Measurements from ENCODE around the gene TECPR2. TPM values are rescaled to one million over a fixed set of nuclear protein-coding genes. Genes with fewer than 3 reads are reported as not detected.

The TECPR2 gene
- total and polyA plus RNA-seq, 2 experiments from 2014 or later = 9.5 to 20.1 TPM

DNA sequence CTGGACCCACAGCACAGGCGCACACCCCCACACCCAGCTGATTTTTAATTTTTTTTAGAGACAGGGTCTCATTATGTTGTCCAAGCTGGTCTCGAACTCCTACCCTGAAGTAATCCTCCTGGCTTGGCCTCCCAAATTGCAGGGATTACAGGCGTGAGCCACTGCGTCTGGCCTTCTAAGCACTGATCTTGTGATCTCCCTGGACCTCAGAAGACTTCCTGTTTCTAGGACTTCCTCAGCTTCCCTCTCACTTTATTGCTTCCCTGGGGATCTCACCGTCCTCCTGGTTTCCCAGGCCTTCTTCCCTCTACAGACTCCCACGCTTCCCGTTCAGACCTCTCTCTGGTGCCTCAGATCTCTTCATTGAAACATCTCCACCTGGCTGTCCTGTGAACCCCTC lies 29.4 kb upstream of the TECPR2 start:
- no peak overlapping the region for H2AFZ ChIP-seq
- no peak for DNase-seq (ENCODE audit: low spot score)
- H4K20me1 ChIP-seq (ENCODE audit: insufficient read depth, poor library complexity, severe bottlenecking) = no peaks in the 10 kb centered on the region
- no peaks in the 10 kb centered on the region for H3K27me3 ChIP-seq
- no peaks in the 10 kb centered on the region for H3K9me2 ChIP-seq (replicated peaks; ENCODE audit: insufficient read depth)
- TF ChIP-seq, protein P1, sequence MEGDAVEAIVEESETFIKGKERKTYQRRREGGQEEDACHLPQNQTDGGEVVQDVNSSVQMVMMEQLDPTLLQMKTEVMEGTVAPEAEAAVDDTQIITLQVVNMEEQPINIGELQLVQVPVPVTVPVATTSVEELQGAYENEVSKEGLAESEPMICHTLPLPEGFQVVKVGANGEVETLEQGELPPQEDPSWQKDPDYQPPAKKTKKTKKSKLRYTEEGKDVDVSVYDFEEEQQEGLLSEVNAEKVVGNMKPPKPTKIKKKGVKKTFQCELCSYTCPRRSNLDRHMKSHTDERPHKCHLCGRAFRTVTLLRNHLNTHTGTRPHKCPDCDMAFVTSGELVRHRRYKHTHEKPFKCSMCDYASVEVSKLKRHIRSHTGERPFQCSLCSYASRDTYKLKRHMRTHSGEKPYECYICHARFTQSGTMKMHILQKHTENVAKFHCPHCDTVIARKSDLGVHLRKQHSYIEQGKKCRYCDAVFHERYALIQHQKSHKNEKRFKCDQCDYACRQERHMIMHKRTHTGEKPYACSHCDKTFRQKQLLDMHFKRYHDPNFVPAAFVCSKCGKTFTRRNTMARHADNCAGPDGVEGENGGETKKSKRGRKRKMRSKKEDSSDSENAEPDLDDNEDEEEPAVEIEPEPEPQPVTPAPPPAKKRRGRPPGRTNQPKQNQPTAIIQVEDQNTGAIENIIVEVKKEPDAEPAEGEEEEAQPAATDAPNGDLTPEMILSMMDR (IDR thresholded peaks at IDR 0.05; ENCODE audit: poor library complexity) = no peak
- TF ChIP-seq EZH2phosphoT487 (IDR thresholded peaks at IDR 0.05; ENCODE audit: low read depth, severe bottlenecking, unreplicated experiment) = no peak
- no peak for TF ChIP-seq EZH2 (IDR thresholded peaks at IDR 0.05; ENCODE audit: borderline replicate concordance)
- no peak overlapping the region for H3K4me3 ChIP-seq
- no peaks in the 10 kb centered on the region for H3K79me2 ChIP-seq
- H3K9me3 ChIP-seq (ENCODE audit: low read depth) = no peaks in the 10 kb centered on the region
- H3K36me3 ChIP-seq (replicated peaks; ENCODE audit: insufficient read depth, low read depth) = no peaks in the 10 kb centered on the region
- H3K4me1 ChIP-seq (ENCODE audit: insufficient read depth) = no peaks in the 10 kb centered on the region
- no peak overlapping the region for H3K27ac ChIP-seq
- 87% methylated on average over 7 of the region's 7 CpGs for WGBS (ENCODE audit: low lambda C conversion rate, missing lambda C conversion rate)
- no peak overlapping the region for H3K4me2 ChIP-seq

- no peak overlapping the region for H3K27ac ChIP-seq
- no peak overlapping the region for H3K4me3 ChIP-seq
- no peak overlapping the region for H3K4me2 ChIP-seq
- no peaks in the 10 kb centered on the region for H3K79me2 ChIP-seq
- H4K20me1 ChIP-seq (ENCODE audit: insufficient read depth, poor library complexity, severe bottlenecking) = no peaks in the 10 kb centered on the region
- no peaks in the 10 kb centered on the region for H3K27me3 ChIP-seq
- 98% methylated on average over 13 of the region's 13 CpGs for WGBS (ENCODE audit: low lambda C conversion rate, missing lambda C conversion rate)
- DNase-seq (ENCODE audit: low spot score) = no peak
- no peaks in the 10 kb centered on the region for H3K36me3 ChIP-seq (replicated peaks; ENCODE audit: insufficient read depth, low read depth)
- no peak for TF ChIP-seq EZH2 (IDR thresholded peaks at IDR 0.05; ENCODE audit: borderline replicate concordance)
- no peaks in the 10 kb centered on the region for H3K4me1 ChIP-seq (ENCODE audit: insufficient read depth)
- H2AFZ ChIP-seq = no peak overlapping the region
- no peaks in the 10 kb centered on the region for H3K9me3 ChIP-seq (ENCODE audit: low read depth)
- no peaks in the 10 kb centered on the region for H3K9me2 ChIP-seq (replicated peaks; ENCODE audit: insufficient read depth)
Measured at GRCh38 chr14:102333795-102334705, 28.7 kb upstream of the TECPR2 start.

- DNase-seq (ENCODE audit: low spot score) = no peak
- H4K20me1 ChIP-seq (ENCODE audit: insufficient read depth, poor library complexity, severe bottlenecking) = no peaks in the 10 kb centered on the region
- TF ChIP-seq EZH2 (IDR thresholded peaks at IDR 0.05; ENCODE audit: borderline replicate concordance) (no peak), EZH2phosphoT487 (IDR thresholded peaks at IDR 0.05; ENCODE audit: low read depth, severe bottlenecking, unreplicated experiment) (no peak)
- TF ChIP-seq, protein P1 (IDR thresholded peaks at IDR 0.05; ENCODE audit: poor library complexity) = no peak
- H3K9me2 ChIP-seq (replicated peaks; ENCODE audit: insufficient read depth) = no peaks in the 10 kb centered on the region
- H3K79me2 ChIP-seq = no peaks in the 10 kb centered on the region
- no peak overlapping the region for H3K4me2 ChIP-seq
- H3K27me3 ChIP-seq = no peaks in the 10 kb centered on the region
- no peak overlapping the region for H2AFZ ChIP-seq
- no peak overlapping the region for H3K27ac ChIP-seq
- no peaks in the 10 kb centered on the region for H3K9me3 ChIP-seq (ENCODE audit: low read depth)
- H3K36me3 ChIP-seq (replicated peaks; ENCODE audit: insufficient read depth, low read depth) = no peaks in the 10 kb centered on the region
- H3K4me3 ChIP-seq = no peak overlapping the region
- H3K4me1 ChIP-seq (ENCODE audit: insufficient read depth) = no peaks in the 10 kb centered on the region
- WGBS (ENCODE audit: low lambda C conversion rate, missing lambda C conversion rate) = 93% methylated on average over 7 of the region's 7 CpGs
Measured at GRCh38 chr14:102335163-102335562, 27.6 kb upstream of the TECPR2 start.

GRCh38 chr14:102338724-102339123 lies 24.0 kb upstream of the TECPR2 start:
- H3K4me2 ChIP-seq = no peak overlapping the region

More at GRCh38 chr14:102338724-102339123, 24.0 kb upstream of the TECPR2 start:
- Histone ChIP-seq H3K9me3 (ENCODE audit: low read depth) (no peaks in the 10 kb centered on the region), H2AFZ (no peak overlapping the region), H3K27ac (no peak overlapping the region), H3K36me3 (replicated peaks; ENCODE audit: insufficient read depth, low read depth) (no peaks in the 10 kb centered on the region), H3K9me2 (replicated peaks; ENCODE audit: insufficient read depth) (no peaks in the 10 kb centered on the region), H3K4me1 (ENCODE audit: insufficient read depth) (no peaks in the 10 kb centered on the region), H3K4me3 (no peak overlapping the region), H3K79me2 (no peaks in the 10 kb centered on the region), H3K27me3 (no peaks in the 10 kb centered on the region), H4K20me1 (ENCODE audit: insufficient read depth, poor library complexity, severe bottlenecking) (no peaks in the 10 kb centered on the region)
- no peak for DNase-seq (ENCODE audit: low spot score)
- WGBS (ENCODE audit: low lambda C conversion rate, missing lambda C conversion rate) = 94% methylated on average over 9 of the region's 9 CpGs
- TF ChIP-seq, protein P1 (IDR thresholded peaks at IDR 0.05; ENCODE audit: poor library complexity) = no peak
- TF ChIP-seq EZH2phosphoT487 (IDR thresholded peaks at IDR 0.05; ENCODE audit: low read depth, severe bottlenecking, unreplicated experiment) (no peak), EZH2 (IDR thresholded peaks at IDR 0.05; ENCODE audit: borderline replicate concordance) (no peak)
